ENCODE measurements around the gene CELSR1.

Gene CELSR1

DNA sequence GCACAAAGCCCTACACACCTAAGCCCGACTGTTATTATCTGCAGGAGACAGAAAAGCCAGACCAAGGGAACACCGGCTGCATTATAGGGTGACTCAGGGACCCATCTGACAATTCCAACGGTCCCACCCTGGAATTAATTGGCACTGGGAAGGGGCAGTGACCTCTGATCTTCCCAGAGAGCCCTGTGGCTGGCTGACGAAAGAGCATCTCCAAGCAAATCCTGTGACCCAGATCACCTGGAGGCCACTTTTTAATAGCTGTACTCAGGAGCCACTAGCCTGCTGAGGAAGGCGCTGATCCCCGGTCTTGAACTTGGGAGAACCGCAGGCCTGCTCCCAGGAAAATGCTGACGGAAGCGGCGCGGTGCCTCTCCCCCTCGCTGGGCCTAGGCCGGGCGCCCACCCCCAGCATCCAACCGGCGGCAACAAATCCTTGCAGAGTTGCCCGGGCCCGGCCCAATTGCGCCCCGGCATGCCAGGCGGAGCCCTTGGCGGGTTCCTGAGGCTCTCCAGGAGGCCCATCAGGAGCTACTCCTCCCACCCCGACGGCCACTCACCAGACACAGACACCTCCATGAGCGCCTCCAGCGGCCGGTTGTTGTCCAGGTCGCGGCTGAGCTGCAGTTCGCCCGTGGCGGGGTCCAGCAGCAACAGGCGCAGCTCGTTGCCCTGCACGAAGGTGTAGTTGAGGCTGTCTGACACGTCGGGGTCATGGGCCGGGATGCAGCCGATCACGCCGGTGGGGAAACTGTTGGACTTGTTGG is 4.2 kb downstream of the CELSR1 start:
- H3K4me3 ChIP-seq (ENCODE audit: low read depth, low read length): no peak overlapping the region
- no peak for DNase-seq (ENCODE audit: low read depth)
- TF ChIP-seq, protein P1, sequence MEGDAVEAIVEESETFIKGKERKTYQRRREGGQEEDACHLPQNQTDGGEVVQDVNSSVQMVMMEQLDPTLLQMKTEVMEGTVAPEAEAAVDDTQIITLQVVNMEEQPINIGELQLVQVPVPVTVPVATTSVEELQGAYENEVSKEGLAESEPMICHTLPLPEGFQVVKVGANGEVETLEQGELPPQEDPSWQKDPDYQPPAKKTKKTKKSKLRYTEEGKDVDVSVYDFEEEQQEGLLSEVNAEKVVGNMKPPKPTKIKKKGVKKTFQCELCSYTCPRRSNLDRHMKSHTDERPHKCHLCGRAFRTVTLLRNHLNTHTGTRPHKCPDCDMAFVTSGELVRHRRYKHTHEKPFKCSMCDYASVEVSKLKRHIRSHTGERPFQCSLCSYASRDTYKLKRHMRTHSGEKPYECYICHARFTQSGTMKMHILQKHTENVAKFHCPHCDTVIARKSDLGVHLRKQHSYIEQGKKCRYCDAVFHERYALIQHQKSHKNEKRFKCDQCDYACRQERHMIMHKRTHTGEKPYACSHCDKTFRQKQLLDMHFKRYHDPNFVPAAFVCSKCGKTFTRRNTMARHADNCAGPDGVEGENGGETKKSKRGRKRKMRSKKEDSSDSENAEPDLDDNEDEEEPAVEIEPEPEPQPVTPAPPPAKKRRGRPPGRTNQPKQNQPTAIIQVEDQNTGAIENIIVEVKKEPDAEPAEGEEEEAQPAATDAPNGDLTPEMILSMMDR (IDR thresholded peaks at IDR 0.05; ENCODE audit: low read depth, low read length, missing control alignments): peak; percentile 37
- in situ Hi-C loops (cut with HindIII; ENCODE audit: low sequenced_read_pairs): no loop called here

DNA sequence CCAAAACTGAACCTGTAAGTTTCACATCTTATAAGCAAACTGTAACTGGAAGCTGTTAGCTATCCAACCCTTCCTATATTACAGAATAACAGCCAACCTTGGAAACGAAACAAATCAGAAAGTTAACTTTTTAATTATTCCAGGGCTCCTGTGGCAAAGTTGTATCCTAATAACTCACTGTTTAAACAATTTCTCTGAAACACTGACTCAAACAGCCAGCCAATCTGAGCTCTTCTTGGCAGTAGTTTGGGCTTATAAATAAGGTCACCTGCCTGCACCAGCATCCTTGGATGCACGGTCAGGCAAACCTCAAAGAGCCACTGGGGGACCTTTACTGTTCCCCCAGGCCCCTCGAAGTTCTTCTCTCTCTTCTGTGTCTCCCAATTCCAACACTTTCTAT is 5.0 kb downstream of the CELSR1 start:
- TF ChIP-seq, protein P1 (IDR thresholded peaks at IDR 0.05; ENCODE audit: low read depth, low read length, missing control alignments): no peak
- H3K4me3 ChIP-seq (ENCODE audit: low read depth, low read length): no peak overlapping the region
- DNase-seq (ENCODE audit: low read depth): no peak
- in situ Hi-C loops (cut with HindIII; ENCODE audit: low sequenced_read_pairs): no loop called here

DNA sequence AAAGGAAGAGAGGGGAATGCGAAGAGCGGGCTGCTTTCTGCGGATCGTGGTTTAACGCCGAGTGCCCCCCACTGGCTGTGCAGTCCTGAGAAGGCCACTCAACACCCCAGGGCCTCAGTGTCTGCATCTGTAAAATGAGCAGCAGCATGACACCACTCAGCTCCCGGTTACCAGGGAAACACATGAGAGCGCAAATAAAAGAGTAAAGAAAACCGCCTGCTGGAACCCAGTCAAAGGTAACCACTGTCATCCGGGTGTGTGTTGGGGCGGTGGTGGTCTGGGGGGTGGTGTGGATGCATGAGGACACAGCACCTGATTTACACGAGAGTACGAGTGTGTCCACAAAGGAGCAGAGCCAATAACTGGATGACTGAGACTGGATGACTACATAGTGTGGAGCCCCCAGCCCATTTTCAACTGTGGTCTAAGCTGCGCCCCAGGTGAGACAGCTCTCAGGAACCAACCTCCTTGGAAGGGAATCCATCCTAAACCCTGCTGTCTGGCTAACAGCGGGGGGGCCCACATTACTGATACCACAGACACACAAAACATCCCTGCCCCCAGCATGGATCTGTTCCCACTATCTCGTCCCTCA is 5.7 kb downstream of the CELSR1 start:
- H3K4me3 ChIP-seq (ENCODE audit: low read depth, low read length): no peak overlapping the region
- no peak for DNase-seq (ENCODE audit: low read depth)
- in situ Hi-C loops (cut with HindIII; ENCODE audit: low sequenced_read_pairs): no loop called here
- TF ChIP-seq, protein P1 (IDR thresholded peaks at IDR 0.05; ENCODE audit: low read depth, low read length, missing control alignments): no peak

DNA sequence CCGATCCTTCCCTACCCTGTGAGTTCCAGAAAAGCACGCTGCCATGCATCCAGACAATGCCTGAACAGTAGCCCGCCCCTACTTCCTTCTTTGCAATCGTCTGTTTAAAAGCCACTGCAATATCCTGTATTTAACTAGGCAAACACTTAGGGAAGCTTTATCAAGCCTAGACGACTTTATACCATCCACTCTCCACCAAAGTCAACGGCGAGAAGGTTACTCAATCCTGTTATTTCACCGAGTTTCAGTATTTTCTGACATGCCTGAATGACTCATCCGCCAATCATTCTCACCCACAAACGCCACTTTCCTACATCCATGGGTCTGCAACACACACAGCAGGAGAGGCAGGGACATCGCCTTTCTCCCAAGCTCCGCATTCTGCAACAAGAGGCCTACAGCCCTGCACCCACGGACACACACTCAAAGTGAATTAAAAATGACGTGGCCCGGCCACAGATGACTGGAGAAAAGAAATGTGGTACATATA is 9.3 kb downstream of the CELSR1 start:
- H3K4me3 ChIP-seq (ENCODE audit: low read depth, low read length): no peak overlapping the region
- in situ Hi-C loops (cut with HindIII; ENCODE audit: low sequenced_read_pairs): loop anchor here (5.0 kb wide), 1 partner anchor 71 kb away; no protein-coding TSS in a partner anchor
- no peak for DNase-seq (ENCODE audit: low read depth)
- TF ChIP-seq, protein P1 (IDR thresholded peaks at IDR 0.05; ENCODE audit: low read depth, low read length, missing control alignments): no peak

DNA sequence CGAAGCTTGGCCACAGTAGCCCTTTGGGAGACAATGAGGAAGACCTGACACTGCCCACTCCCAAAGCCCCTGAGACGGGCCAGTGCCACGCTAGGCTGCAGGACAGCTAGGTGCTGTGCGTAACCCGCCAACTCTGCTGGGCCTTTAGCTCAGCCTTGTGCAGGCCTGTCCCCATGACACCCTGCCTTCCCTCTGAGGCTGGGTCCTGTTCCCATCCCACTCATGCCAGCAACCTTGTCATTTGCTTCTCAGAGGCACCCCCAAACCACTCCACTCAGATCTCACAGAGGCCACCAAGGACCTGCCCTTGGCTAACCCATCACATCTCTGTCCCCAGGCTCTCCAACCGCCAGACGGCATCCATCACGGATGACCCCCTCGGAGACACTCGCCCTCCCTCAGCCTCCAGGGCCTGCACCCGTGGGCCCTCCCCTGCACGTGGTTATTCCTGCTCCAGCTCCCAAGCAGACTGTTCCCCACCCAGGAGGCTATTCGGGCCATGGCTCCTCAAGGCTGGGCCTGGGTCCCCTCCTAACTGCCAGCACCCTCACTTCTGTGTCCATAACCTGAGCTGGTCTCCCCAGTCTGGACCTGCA is 11.1 kb downstream of the CELSR1 start:
- in situ Hi-C loops (cut with HindIII; ENCODE audit: low sequenced_read_pairs): loop anchor here (5.0 kb wide), 1 partner anchor 69 kb away; no protein-coding TSS in a partner anchor
- TF ChIP-seq, protein P1 (IDR thresholded peaks at IDR 0.05; ENCODE audit: low read depth, low read length, missing control alignments): no peak
- no peak for DNase-seq (ENCODE audit: low read depth)
- no peak overlapping the region for H3K4me3 ChIP-seq (ENCODE audit: low read depth, low read length)

DNA sequence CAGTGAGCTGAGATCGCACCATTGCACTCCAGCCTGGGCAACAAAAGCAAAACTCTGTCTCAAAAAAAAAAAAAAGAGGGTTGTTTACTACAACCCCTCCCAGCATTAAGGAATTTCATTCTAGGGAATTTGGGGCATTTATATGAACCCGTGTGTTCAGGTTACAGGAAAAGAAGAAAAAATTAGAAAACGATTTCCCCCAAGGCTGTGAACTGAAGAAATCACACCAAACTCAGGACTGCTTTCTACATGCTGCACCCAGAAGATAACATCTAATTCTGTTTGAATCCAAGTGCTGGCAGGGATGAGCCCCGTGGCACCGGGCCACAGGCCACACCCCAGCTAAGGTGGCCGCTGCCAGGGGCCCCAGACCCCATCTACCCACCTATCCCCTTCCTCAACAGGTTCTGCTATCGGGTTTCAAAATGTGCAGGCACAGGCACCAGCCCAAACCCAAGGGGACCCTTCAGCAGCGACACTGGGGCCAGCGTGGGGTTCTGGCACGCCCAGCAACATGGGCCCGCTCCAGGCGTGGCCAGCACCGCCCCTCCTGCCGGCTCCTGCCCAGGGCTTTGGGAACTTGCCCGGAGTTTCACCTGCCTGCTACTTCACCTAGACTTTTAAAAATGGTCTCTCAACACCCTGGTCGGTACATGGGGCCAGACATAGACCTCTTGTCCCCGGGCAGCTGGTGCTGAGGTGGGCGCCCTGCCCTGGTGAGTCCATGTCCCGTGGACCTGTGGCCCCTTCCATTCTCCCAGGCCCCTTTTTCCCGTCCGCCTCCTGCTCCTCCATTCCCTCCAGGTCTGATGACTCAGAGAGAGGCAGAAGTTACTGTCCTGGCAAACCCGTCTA is 11.8 kb downstream of the CELSR1 start:
- DNase-seq (ENCODE audit: low read depth): no peak
- TF ChIP-seq, protein P1 (IDR thresholded peaks at IDR 0.05; ENCODE audit: low read depth, low read length, missing control alignments): no peak
- no peak overlapping the region for H3K4me3 ChIP-seq (ENCODE audit: low read depth, low read length)
- in situ Hi-C loops (cut with HindIII; ENCODE audit: low sequenced_read_pairs): loop anchor here (5.0 kb wide), 1 partner anchor 68 kb away; no protein-coding TSS in a partner anchor
